Cortex of kidney (tissue), 1 donor: ENCODE results near the gene CANX.
"Not testable (repeated sequence)": the region's sequence is repeated elsewhere in the genome, so short reads cannot be mapped to it uniquely, and the experiment has no call there.

Source experiments
- DNase-seq: peaks from one replicate; lab custom pipeline; 2025; lab: John Stamatoyannopoulos, UW

CANX gene

GRCh38 chr5:179698935-179699615 lies at the start of gene CANX:
Gene CANX, plus strand, starts transcription at chr5:179698967. Its CDS starts 6,715 bp downstream, at chr5:179705682.
- no peak for DNase-seq

- not testable (repeated sequence) for DNase-seq
Measured at GRCh38 chr5:179649166-179649703, 49.5 kb upstream of the CANX start.

- not testable (repeated sequence) for DNase-seq
Measured at GRCh38 chr5:179650245-179650644, 48.5 kb upstream of the CANX start.

GRCh38 chr5:179653135-179653534 lies 45.6 kb upstream of the CANX start:
- not testable (repeated sequence) for DNase-seq

- DNase-seq, result not testable (repeated sequence)
Measured at GRCh38 chr5:179657302-179658178, 41.2 kb upstream of the CANX start.

- DNase-seq, result not testable (repeated sequence)
Measured at GRCh38 chr5:179658179-179658856, 40.4 kb upstream of the CANX start.

- not testable (repeated sequence) for DNase-seq
Measured at GRCh38 chr5:179661647-179662046, 37.1 kb upstream of the CANX start.

GRCh38 chr5:179668391-179668790 lies 30.4 kb upstream of the CANX start:
- DNase-seq, result no peak

GRCh38 chr5:179678223-179679013 lies 20.3 kb upstream of the CANX start:
- peak; percentile 69 for DNase-seq

- no peak for DNase-seq
Measured at GRCh38 chr5:179679014-179679674, 19.6 kb upstream of the CANX start.

- DNase-seq, result no peak
Measured at GRCh38 chr5:179680014-179680779, 18.6 kb upstream of the CANX start.

- DNase-seq, result no peak
Measured at GRCh38 chr5:179680780-179681401, 17.9 kb upstream of the CANX start, which contains the start of gene CBY3. Gene CBY3, minus strand, starts transcription at chr5:179681034. Its CDS starts 116 bp downstream, at chr5:179680918.

- not testable (repeated sequence) for DNase-seq
Measured at GRCh38 chr5:179689212-179689611, 9.6 kb upstream of the CANX start.

GRCh38 chr5:179694561-179694960 lies 4.2 kb upstream of the CANX start:
- no peak for DNase-seq

- DNase-seq, result no peak
Measured at GRCh38 chr5:179696603-179697002, 2.2 kb upstream of the CANX start.

GRCh38 chr5:179697108-179697507 lies 1.7 kb upstream of the CANX start:
- no peak for DNase-seq

GRCh38 chr5:179697543-179697942 lies 1.2 kb upstream of the CANX start:
- not testable (repeated sequence) for DNase-seq

- peak; percentile 85 for DNase-seq
Measured at GRCh38 chr5:179697993-179698934, 503 bp upstream of the CANX start.
